IMR-90 (cell line): ENCODE data around the gene MBD2. TPM values are rescaled to one million over a fixed set of nuclear protein-coding genes. Genes with fewer than 3 reads are reported as not detected.

Experiments used
- ATAC-seq: fragments of 200-7000 bp; cut with Tn5 transposase; 2 replicates; pipeline ENCODE4 v1.9.1; 2020; ENCODE audit warnings: low read depth, mild to moderate bottlenecking, moderate library complexity
- BruUV-seq: library from RNA; stranded (reverse); fragments of 400-500 nt; replicated peaks from 2 replicates; lab custom pipeline; 2021; lab: Mats Ljungman, UMichigan
- CTCF ChIA-PET: fragments of 300-600 bp; formaldehyde crosslinking; extraction: SDS; loops from one replicate; lab custom pipeline; 2021; ENCODE audit warnings: antibody characterized with exemption; lab: Yijun Ruan, JAX
- POLR2A ChIA-PET: fragments of 300-600 bp; sonication (Branson Sonifier 250); formaldehyde crosslinking; loops from one replicate; lab custom pipeline; 2022; ENCODE audit warnings: antibody characterized with exemption; ENCODE audit not compliant: unreplicated experiment; lab: Charles Lee
- DNase-seq: peaks from one replicate; pipeline ENCODE4 v3.0.0; 2013
- H2AFZ ChIP-seq: replicated peaks from 2 replicates; pipeline ENCODE3; 2013; ENCODE audit warnings: low read length, mild to moderate bottlenecking; ENCODE audit not compliant: poor library complexity
- H2AK5ac ChIP-seq: 2 replicates; pipeline ENCODE4 v1.6.1; 2013; ENCODE audit warnings: low read depth, low read length, inconsistent platforms
- H2AK9ac ChIP-seq: replicated peaks from 2 replicates; pipeline ENCODE3; 2013; ENCODE audit warnings: mild to moderate bottlenecking, low read depth, low read length, moderate library complexity; ENCODE audit not compliant: poor library complexity
- H2BK120ac ChIP-seq: 2 replicates; pipeline ENCODE4 v1.6.1; 2013; ENCODE audit warnings: low read depth, low read length, inconsistent platforms
- H2BK15ac ChIP-seq: 3 replicates; pipeline ENCODE4 v1.6.1; 2013; ENCODE audit warnings: low read depth, low read length, inconsistent platforms
- H2BK20ac ChIP-seq: 2 replicates; pipeline ENCODE4 v1.6.1; 2013; ENCODE audit warnings: low read depth, mild to moderate bottlenecking, inconsistent platforms, low read length, moderate library complexity
- H2BK5ac ChIP-seq: 2 replicates; pipeline ENCODE4 v1.6.1; 2013; ENCODE audit warnings: mild to moderate bottlenecking, low read depth, low read length, inconsistent platforms; ENCODE audit not compliant: poor library complexity, severe bottlenecking
- H3K14ac ChIP-seq: replicated peaks from 2 replicates; pipeline ENCODE4 v1.6.1; 2013; ENCODE audit warnings: low read depth, low read length, inconsistent platforms
- H3K18ac ChIP-seq: 2 replicates; pipeline ENCODE4 v1.6.1; 2013; ENCODE audit warnings: low read depth, low read length, control low read depth
- H3K23ac ChIP-seq: 2 replicates; pipeline ENCODE4 v1.6.1; 2013; ENCODE audit warnings: low read depth, low read length, inconsistent platforms
- H3K27ac ChIP-seq: 2 replicates; pipeline ENCODE4 v1.5.1; 2013; ENCODE audit warnings: mild to moderate bottlenecking, control low read depth, low read length; ENCODE audit not compliant: insufficient read depth
- H3K27me3 ChIP-seq: 2 replicates; pipeline ENCODE4 v1.6.1; 2013; ENCODE audit warnings: low read length; ENCODE audit not compliant: control insufficient read depth, insufficient read depth
- H3K36me3 ChIP-seq: 2 replicates; pipeline ENCODE4 v1.6.1; 2013; ENCODE audit warnings: low read length, mixed read lengths; ENCODE audit not compliant: control insufficient read depth, insufficient read depth
- H3K4ac ChIP-seq: 2 replicates; pipeline ENCODE4 v1.6.1; 2013; ENCODE audit warnings: low read depth, low read length, inconsistent platforms
- H3K4me1 ChIP-seq: 2 replicates; pipeline ENCODE4 v1.6.1; 2013; ENCODE audit warnings: low read length, mixed read lengths; ENCODE audit not compliant: control insufficient read depth, insufficient read depth
- H3K4me2 ChIP-seq: 2 replicates; pipeline ENCODE4 v1.6.1; 2013; ENCODE audit warnings: low read depth, mild to moderate bottlenecking, control low read depth, low read length, moderate library complexity
- H3K4me3 ChIP-seq: 2 replicates; pipeline ENCODE4 v1.5.1; 2013; ENCODE audit warnings: low read depth, mild to moderate bottlenecking, control low read depth, low read length, moderate library complexity; ENCODE audit not compliant: insufficient read depth
- H3K56ac ChIP-seq: 2 replicates; pipeline ENCODE4 v1.6.1; 2013; ENCODE audit warnings: low read length, inconsistent platforms; ENCODE audit not compliant: insufficient read depth; ENCODE audit errors: extremely low read depth
- H3K79me1 ChIP-seq, 2 experiments: 2 replicates each; pipeline ENCODE4 v1.6.1; 2013; ENCODE audit warnings: low read length in 2 of 2, inconsistent platforms in 1 of 2, low read depth in 1 of 2
- H3K9ac ChIP-seq: 2 replicates; pipeline ENCODE4 v1.6.1; 2013; ENCODE audit warnings: low read depth, low read length, control low read depth
- H3K9me1 ChIP-seq: 2 replicates; pipeline ENCODE4 v1.6.1; 2013; ENCODE audit warnings: low read length, inconsistent platforms; ENCODE audit not compliant: insufficient read depth
- H3K9me3 ChIP-seq: 2 replicates; pipeline ENCODE4 v1.6.1; 2013; ENCODE audit warnings: low read length; ENCODE audit not compliant: control insufficient read depth, insufficient read depth
- H4K20me1 ChIP-seq: 2 replicates; pipeline ENCODE4 v1.6.1; 2013; ENCODE audit warnings: low read length, inconsistent platforms; ENCODE audit not compliant: insufficient read depth
- H4K5ac ChIP-seq: 2 replicates; pipeline ENCODE4 v1.6.1; 2013; ENCODE audit warnings: mild to moderate bottlenecking, low read depth, low read length, control low read depth
- H4K8ac ChIP-seq, 2 experiments: 2 replicates each; pipeline ENCODE4 v1.6.1; 2013; ENCODE audit warnings: low read depth in 2 of 2, low read length in 2 of 2, control low read depth in 1 of 2, inconsistent platforms in 1 of 2
- H4K91ac ChIP-seq: 2 replicates; pipeline ENCODE4 v1.6.1; 2013; ENCODE audit warnings: low read depth, low read length, inconsistent platforms; ENCODE audit not compliant: insufficient read depth
- BHLHE40 ChIP-seq: fragments of 150-350 bp; IDR thresholded peaks from 2 replicates; pipeline ENCODE4 v1.6.1; 2016; ENCODE audit warnings: mild to moderate bottlenecking, low read depth, low read length
- CEBPB ChIP-seq: IDR thresholded peaks from 2 replicates; pipeline ENCODE4 v1.6.1; 2012; ENCODE audit warnings: low read depth, low read length, improper control_type of control experiment
- CHD1 ChIP-seq: IDR thresholded peaks from 2 replicates; pipeline ENCODE4 v1.6.1; 2012; ENCODE audit warnings: low read depth, low read length, improper control_type of control experiment
- CTCF ChIP-seq: conservative IDR thresholded peaks from 2 replicates; pipeline ENCODE4 v1.5.1; 2012; ENCODE audit warnings: mild to moderate bottlenecking, low read depth, low read length, improper control_type of control experiment
- FOS ChIP-seq: fragments of 150-350 bp; IDR thresholded peaks from 2 replicates; pipeline ENCODE4 v1.6.1; 2016; ENCODE audit warnings: low read depth, low read length
- MAFK ChIP-seq: IDR thresholded peaks from 2 replicates; pipeline ENCODE4 v1.6.1; 2012; ENCODE audit warnings: low read depth, low read length, improper control_type of control experiment
- MAZ ChIP-seq: IDR thresholded peaks from 2 replicates; pipeline ENCODE4 v1.6.1; 2012; ENCODE audit warnings: low read depth, mild to moderate bottlenecking, low read length, improper control_type of control experiment, moderate library complexity, borderline replicate concordance
- MXI1 ChIP-seq: IDR thresholded peaks from 2 replicates; pipeline ENCODE4 v1.6.1; 2012; ENCODE audit warnings: low read depth, mild to moderate bottlenecking, low read length, moderate library complexity, borderline replicate concordance
- NFE2L2 ChIP-seq: fragments of 150-350 bp; IDR thresholded peaks from 2 replicates; pipeline ENCODE4 v1.6.1; 2016; ENCODE audit warnings: low read depth, mild to moderate bottlenecking, low read length
- POLR2A ChIP-seq: IDR thresholded peaks from 2 replicates; pipeline ENCODE4 v1.6.1; 2012; ENCODE audit warnings: mild to moderate bottlenecking, low read depth, low read length
- RAD21 ChIP-seq: IDR thresholded peaks from 2 replicates; pipeline ENCODE4 v1.6.1; 2012; ENCODE audit warnings: low read length, improper control_type of control experiment
- RCOR1 ChIP-seq: IDR thresholded peaks from 2 replicates; pipeline ENCODE4 v1.6.1; 2012; ENCODE audit warnings: mild to moderate bottlenecking, low read length, improper control_type of control experiment; ENCODE audit not compliant: insufficient replicate concordance
- RFX5 ChIP-seq: IDR thresholded peaks from 2 replicates; pipeline ENCODE4 v1.8.0; 2012; ENCODE audit warnings: low read depth, mild to moderate bottlenecking, low read length, moderate library complexity
- SMC3 ChIP-seq: fragments of 150-350 bp; IDR thresholded peaks from 2 replicates; pipeline ENCODE4 v1.6.1; 2016; ENCODE audit warnings: low read depth, mild to moderate bottlenecking, antibody characterized with exemption, low read length, moderate library complexity
- USF2 ChIP-seq: fragments of 150-350 bp; IDR thresholded peaks from 2 replicates; pipeline ENCODE4 v1.6.1; 2017; ENCODE audit warnings: mild to moderate bottlenecking, antibody characterized with exemption, low read length, low read depth
- WGBS, 2 experiments: methylation state at CpG; one replicate each; pipeline versions ENCODE4 v1.1.5 to v1.1.7; 2013; ENCODE audit warnings: missing lambda C conversion rate in 2 of 2; ENCODE audit not compliant: insufficient read length in 1 of 2; ENCODE audit errors: extremely low coverage in 2 of 2; 5-methylcytosine and 5-hydroxymethylcytosine counted together
- dilution Hi-C: fragments of 300-500 bp; cut with HindIII; formaldehyde crosslinking; loops from one replicate; pipeline ENCODE4 v1.14.3; 2018; ENCODE audit warnings: low sequenced_read_pairs; ENCODE audit not compliant: unreplicated experiment
- in situ Hi-C: fragments of 300-500 bp; cut with MboI; formaldehyde crosslinking; loops from 3 replicates; pipeline ENCODE4 v1.14.3; 2019; ENCODE audit warnings: low sequenced_read_pairs, inconsistent platforms, mixed read lengths
- intact Hi-C: fragments of 100-400 bp; cut with micrococcal nuclease; formaldehyde crosslinking; loops from 2 replicates; pipeline ENCODE4 v1.10.0; 2022
- polyA plus RNA-seq, 3 experiments: library from polyadenylated mRNA; depleted of rRNA; stranded (reverse); fragments of >200 nt; gene quantifications; 2 replicates each; pipeline ENCODE4 v1.2.3, GENCODE V29; 2012; ENCODE audit warnings: low replicate concordance in 1 of 3
- total RNA-seq: library from RNA; depleted of rRNA; stranded (reverse); fragments of >200 nt; gene quantifications from 2 replicates; pipeline ENCODE4 v1.2.3, GENCODE V29; 2012

The MBD2 gene
- total and polyA plus RNA-seq, 2 of the 4 experiments (the other 2 are of a cell fraction): 9.7 to 29.5 TPM

- H2BK15ac ChIP-seq: no peak overlapping the region
- no peaks in the 10 kb centered on the region for H4K20me1 ChIP-seq
- H3K9ac ChIP-seq: no peak overlapping the region
- H3K4ac ChIP-seq: no peak overlapping the region
- H3K79me1 ChIP-seq: no peaks in the 10 kb centered on the region
- H3K27ac ChIP-seq: no peak overlapping the region
- dilution Hi-C loops (no loop called here), in situ Hi-C loops (no loop called here), intact Hi-C loops (loop anchor here (2.0 to 5.0 kb wide), 2 partner anchors 206 to 549 kb away; no protein-coding TSS in a partner anchor)
- DNase-seq (no peak), ATAC-seq (no peak)
- 66% methylated on average over 3 of the region's 9 CpGs; no CpG with 5 or more reads in 1 of the 2 experiments for WGBS, 2 experiments
- H2AK9ac ChIP-seq: no peak overlapping the region
- H3K4me2 ChIP-seq: no peak overlapping the region
- H4K8ac ChIP-seq: no peak overlapping the region
- H2BK20ac ChIP-seq: no peak overlapping the region
- no peak overlapping the region for H3K23ac ChIP-seq
- H4K5ac ChIP-seq: no peak overlapping the region
- H3K9me3 ChIP-seq: no peaks in the 10 kb centered on the region
- H3K56ac ChIP-seq: no peak overlapping the region
- no peak overlapping the region for H2BK120ac ChIP-seq
- no peak overlapping the region for H2BK5ac ChIP-seq
- no peak overlapping the region for H3K18ac ChIP-seq
- H3K14ac ChIP-seq: no peak overlapping the region
- H3K9me1 ChIP-seq: no peaks in the 10 kb centered on the region
- ChIA-PET CTCF (interaction anchor here (0.9 to 1.9 kb wide), 2 partner anchors 12 to 29 kb away, joined by 3 to 7 read pairs; no protein-coding TSS in a partner anchor), POLR2A (no interaction called here)
- no TSS peak for BruUV-seq
- H3K27me3 ChIP-seq: no peaks in the 10 kb centered on the region; the same call in 1 of the 2 replicates
- no peak overlapping the region for H3K4me3 ChIP-seq
- H2AK5ac ChIP-seq: no peak overlapping the region
- no peak overlapping the region for H2AFZ ChIP-seq
- H4K91ac ChIP-seq: no peak overlapping the region
- no peaks in the 10 kb centered on the region for H3K36me3 ChIP-seq
- H3K4me1 ChIP-seq: no peaks in the 10 kb centered on the region
- no peak for TF ChIP-seq POLR2A
- TF ChIP-seq NFE2L2: no peak
- TF ChIP-seq BHLHE40: no peak
- no peak for TF ChIP-seq SMC3
- TF ChIP-seq RAD21: no peak
- TF ChIP-seq MAZ: no peak
- no peak for TF ChIP-seq MXI1
- no peak for TF ChIP-seq RFX5
- no peak for TF ChIP-seq CHD1
- no peak for TF ChIP-seq USF2
- TF ChIP-seq CEBPB: no peak
- TF ChIP-seq RCOR1: no peak
- TF ChIP-seq CTCF: no peak
- TF ChIP-seq FOS: no peak
- no peak for TF ChIP-seq MAFK
Measured at GRCh38 chr18:54117853-54118773, 106.4 kb downstream of the MBD2 start.
